Colonic mucosa (tissue), 4 donors: ENCODE results near the gene SGK1. TPM values are rescaled to one million over a fixed set of nuclear protein-coding genes. Genes with fewer than 3 reads are reported as not detected.

Source experiments
- DNase-seq: peaks from one replicate; pipeline ENCODE4 v3.0.0-alpha.2; 2020
- H3K27ac ChIP-seq: fragments of 200-600 bp; one replicate; pipeline ENCODE4 v1.8.0; 2021
- H3K27me3 ChIP-seq: fragments of 200-600 bp; one replicate; pipeline ENCODE4 v1.8.0; 2021
- H3K36me3 ChIP-seq: fragments of 200-600 bp; one replicate; pipeline ENCODE4 v1.8.0; 2021
- H3K4me1 ChIP-seq: fragments of 200-600 bp; one replicate; pipeline ENCODE4 v1.8.0; 2021; ENCODE audit warnings: mild to moderate bottlenecking
- H3K4me3 ChIP-seq: fragments of 200-600 bp; one replicate; pipeline ENCODE4 v1.8.0; 2021
- H3K9ac ChIP-seq, 2 donors: one replicate each; pipeline ENCODE4 v1.7.0; 2013; ENCODE audit warnings: control low read depth in 2 of 2, low read depth in 2 of 2, low read length in 2 of 2
- H3K9me3 ChIP-seq: fragments of 200-600 bp; one replicate; pipeline ENCODE4 v1.8.0; 2021
- intact Hi-C: fragments of 100-400 bp; cut with DNase I; formaldehyde crosslinking; loops from one replicate; pipeline ENCODE4 v1.14.1; 2022
- total RNA-seq, 2 donors: library from RNA; stranded (reverse); fragmentation: NEBNext Ultra II Directional in 1 of 2; extraction: Animal tissue kit (Norgen Biotek cat#: 25700) in 1 of 2; gene quantifications; one replicate each; pipeline ENCODE4 v1.2.1, GENCODE V29; 2021
- TF ChIP-seq, protein P1 (sequence below): fragments of 200-600 bp; IDR thresholded peaks from one replicate; pipeline ENCODE4 v1.8.0; 2022; ENCODE audit warnings: antibody characterized with exemption, mild to moderate bottlenecking
- donor health status: healthy.
- donor health status: DM: no; HTN: no; CAD: no.
- donor health status: DM: no; HTN: no; CAD: no.

SGK1 gene
- total RNA-seq, 2 donors from 2014 or later = 12.0 to 41.5 TPM

DNA sequence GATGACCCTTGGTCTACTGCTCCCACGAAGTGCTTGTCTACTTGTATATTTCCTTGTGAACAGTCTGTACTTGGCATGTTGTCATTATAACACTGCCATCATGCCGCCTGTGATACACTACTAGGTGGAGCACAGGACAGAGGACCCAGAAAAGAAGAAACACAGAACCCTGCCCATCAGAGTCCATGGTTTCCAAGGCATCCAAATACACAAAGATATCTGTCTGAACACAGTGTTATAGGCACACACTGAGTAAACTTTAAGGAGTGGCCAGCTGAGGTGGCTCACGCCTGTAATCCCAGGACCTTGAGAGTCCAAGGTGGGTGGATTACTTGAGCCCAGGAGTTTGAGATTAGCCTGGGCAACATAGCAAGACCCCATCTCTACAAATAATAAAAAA is 155.0 kb downstream of the SGK1 start:
- TF ChIP-seq, protein P1, sequence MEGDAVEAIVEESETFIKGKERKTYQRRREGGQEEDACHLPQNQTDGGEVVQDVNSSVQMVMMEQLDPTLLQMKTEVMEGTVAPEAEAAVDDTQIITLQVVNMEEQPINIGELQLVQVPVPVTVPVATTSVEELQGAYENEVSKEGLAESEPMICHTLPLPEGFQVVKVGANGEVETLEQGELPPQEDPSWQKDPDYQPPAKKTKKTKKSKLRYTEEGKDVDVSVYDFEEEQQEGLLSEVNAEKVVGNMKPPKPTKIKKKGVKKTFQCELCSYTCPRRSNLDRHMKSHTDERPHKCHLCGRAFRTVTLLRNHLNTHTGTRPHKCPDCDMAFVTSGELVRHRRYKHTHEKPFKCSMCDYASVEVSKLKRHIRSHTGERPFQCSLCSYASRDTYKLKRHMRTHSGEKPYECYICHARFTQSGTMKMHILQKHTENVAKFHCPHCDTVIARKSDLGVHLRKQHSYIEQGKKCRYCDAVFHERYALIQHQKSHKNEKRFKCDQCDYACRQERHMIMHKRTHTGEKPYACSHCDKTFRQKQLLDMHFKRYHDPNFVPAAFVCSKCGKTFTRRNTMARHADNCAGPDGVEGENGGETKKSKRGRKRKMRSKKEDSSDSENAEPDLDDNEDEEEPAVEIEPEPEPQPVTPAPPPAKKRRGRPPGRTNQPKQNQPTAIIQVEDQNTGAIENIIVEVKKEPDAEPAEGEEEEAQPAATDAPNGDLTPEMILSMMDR = no peak
- Histone ChIP-seq H3K27me3 (no peaks in the 10 kb centered on the region), H3K36me3 (no peaks in the 10 kb centered on the region), H3K4me3 (no peak overlapping the region), H3K27ac (no peak overlapping the region), H3K4me1 (no peaks in the 10 kb centered on the region), H3K9me3 (no peaks in the 10 kb centered on the region), H3K9ac (no peak overlapping the region)
- DNase-seq = peak; percentile 29
- intact Hi-C loops = no loop called here

DNA sequence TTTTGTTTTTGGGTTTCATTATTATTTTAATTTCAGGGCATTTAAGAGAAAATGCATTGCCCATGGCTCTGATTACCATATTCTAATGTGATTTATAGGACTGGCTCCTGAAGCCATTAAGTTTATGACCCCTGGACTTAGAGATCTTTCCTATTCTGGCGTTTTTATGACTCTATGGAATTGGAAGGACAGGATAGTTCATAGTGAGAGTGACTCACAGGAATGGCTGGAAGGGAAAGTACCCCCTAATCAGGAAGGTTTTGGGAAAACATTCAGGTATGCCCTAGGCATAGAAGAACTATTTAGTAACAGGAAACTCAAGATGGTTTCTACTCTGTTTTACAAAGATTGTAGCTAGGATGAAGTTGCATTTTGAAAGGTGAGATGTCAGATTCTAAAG is 156.9 kb downstream of the SGK1 start:
- no peaks in the 10 kb centered on the region for H3K9me3 ChIP-seq
- H3K27ac ChIP-seq = no peak overlapping the region
- TF ChIP-seq, protein P1 = no peak
- no peaks in the 10 kb centered on the region for H3K27me3 ChIP-seq
- no peak for DNase-seq
- no peak overlapping the region for H3K4me3 ChIP-seq
- no peaks in the 10 kb centered on the region for H3K4me1 ChIP-seq
- intact Hi-C loops = no loop called here
- no peaks in the 10 kb centered on the region for H3K36me3 ChIP-seq
- no peak overlapping the region for H3K9ac ChIP-seq

DNA sequence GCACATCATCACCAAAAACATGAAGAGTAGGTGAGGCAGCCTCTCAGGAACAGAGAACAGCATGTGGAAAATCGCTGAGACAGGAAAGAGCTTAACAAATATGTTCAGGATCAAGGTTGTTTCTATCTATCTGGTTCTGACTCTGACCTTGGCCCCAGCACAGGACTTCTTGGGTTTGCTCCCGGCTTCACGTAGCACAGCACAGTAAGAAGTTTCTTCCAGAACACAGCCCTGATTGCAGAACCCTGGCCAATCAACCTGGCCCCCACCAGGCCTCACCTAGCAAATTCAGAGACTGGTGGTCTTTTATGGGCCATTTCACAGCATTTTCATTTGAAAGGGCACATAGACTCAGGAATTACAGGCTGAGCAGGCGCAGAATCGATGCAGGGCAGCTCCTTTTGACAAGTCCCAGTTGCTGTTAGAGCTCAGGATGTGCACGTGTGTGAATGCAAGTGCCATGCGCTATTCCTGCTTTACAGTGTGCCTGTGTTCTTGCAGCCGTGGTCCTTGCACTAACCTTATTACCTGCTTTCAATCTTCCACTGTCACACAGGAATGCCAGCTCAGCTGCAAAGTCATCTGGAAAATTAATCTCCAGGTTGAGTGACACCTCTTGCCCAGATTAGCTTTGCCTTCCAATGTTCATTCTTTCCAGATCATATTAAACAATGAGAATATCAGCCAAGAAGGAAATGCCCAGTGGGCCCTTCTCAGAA is 165.0 kb downstream of the SGK1 start:
- intact Hi-C loops = no loop called here
- Histone ChIP-seq H3K9ac (no peak overlapping the region), H3K27me3 (no peaks in the 10 kb centered on the region), H3K27ac (no peak overlapping the region), H3K9me3 (no peaks in the 10 kb centered on the region), H3K4me1 (no peaks in the 10 kb centered on the region), H3K36me3 (no peaks in the 10 kb centered on the region), H3K4me3 (no peak overlapping the region)
- TF ChIP-seq, protein P1 = no peak
- no peak for DNase-seq

DNA sequence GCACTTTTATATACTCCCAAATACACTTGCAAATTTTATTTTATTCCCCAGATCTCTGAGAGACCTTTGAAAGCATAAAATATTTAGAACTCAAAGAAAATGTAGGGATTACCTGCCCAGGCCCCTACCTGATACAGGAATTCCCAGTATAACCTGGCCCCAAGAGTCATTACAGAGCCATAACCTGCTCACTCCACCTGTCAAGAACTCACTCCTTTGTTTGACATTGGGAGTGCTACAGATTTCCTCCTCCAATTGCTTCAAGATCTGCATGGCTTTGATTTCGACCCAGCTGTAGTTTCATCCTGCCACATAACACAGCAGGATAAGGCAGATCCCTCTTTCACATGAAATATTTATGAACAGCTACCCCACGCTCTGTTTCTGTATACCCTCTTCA is 169.3 kb downstream of the SGK1 start:
- H3K4me3 ChIP-seq = no peak overlapping the region
- no peaks in the 10 kb centered on the region for H3K36me3 ChIP-seq
- H3K4me1 ChIP-seq = no peaks in the 10 kb centered on the region
- intact Hi-C loops = no loop called here
- H3K27me3 ChIP-seq = no peaks in the 10 kb centered on the region
- TF ChIP-seq, protein P1 = no peak
- DNase-seq = no peak
- H3K9me3 ChIP-seq = no peaks in the 10 kb centered on the region
- no peak overlapping the region for H3K27ac ChIP-seq
- H3K9ac ChIP-seq = no peak overlapping the region

DNA sequence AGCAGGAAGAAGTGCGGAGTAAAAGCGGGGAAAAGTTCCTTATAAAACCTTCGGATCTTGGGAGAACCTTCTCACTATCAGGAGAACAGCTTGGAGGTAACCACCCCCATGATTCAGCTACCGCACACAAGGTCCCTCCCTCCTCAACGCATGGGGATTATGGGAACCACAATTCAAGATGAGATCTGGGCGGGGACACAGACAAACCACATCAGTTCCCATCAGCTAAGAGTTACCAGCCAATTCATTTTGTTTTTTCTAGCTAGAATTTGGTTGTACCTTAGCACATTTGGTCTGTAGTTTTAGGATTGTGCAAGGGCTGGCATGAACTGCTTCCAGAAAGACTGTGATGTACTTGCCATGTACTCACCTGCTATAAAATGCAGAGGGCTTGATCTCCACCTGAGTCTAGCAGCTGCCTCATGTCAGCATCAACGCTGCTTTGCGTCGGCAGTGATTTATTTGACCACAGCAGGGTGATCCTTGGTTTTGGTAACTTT is 170.8 kb downstream of the SGK1 start:
- intact Hi-C loops = no loop called here
- Histone ChIP-seq H3K36me3 (no peaks in the 10 kb centered on the region), H3K9me3 (no peaks in the 10 kb centered on the region), H3K27ac (no peak overlapping the region), H3K27me3 (no peaks in the 10 kb centered on the region), H3K4me1 (no peaks in the 10 kb centered on the region), H3K9ac (no peak overlapping the region), H3K4me3 (no peak overlapping the region)
- DNase-seq = no peak
- TF ChIP-seq, protein P1 = no peak
